BLaER1 (cell line): ENCODE data around the gene SLC2A1.
"Not testable (repeated sequence)": the region's sequence is repeated elsewhere in the genome, so short reads cannot be mapped to it uniquely, and the experiment has no call there.

Experiments used
- H3K27ac ChIP-seq: shearing (Covaris generic); formaldehyde crosslinking; 2 replicates; pipeline ENCODE4 v1.8.1; 2022
- H3K27me3 ChIP-seq: shearing (Covaris generic); formaldehyde crosslinking; 2 replicates; pipeline ENCODE4 v1.8.1; 2022
- H3K36me3 ChIP-seq: shearing (Covaris generic); formaldehyde crosslinking; 2 replicates; pipeline ENCODE4 v1.8.1; 2022
- H3K4me1 ChIP-seq: shearing (Covaris generic); formaldehyde crosslinking; 2 replicates; pipeline ENCODE4 v1.8.1; 2022
- H3K4me2 ChIP-seq: shearing (Covaris generic); formaldehyde crosslinking; 2 replicates; pipeline ENCODE4 v1.8.1; 2022
- H3K4me3 ChIP-seq: shearing (Covaris generic); formaldehyde crosslinking; 2 replicates; pipeline ENCODE4 v1.8.1; 2022
- H3K9ac ChIP-seq: shearing (Covaris generic); formaldehyde crosslinking; 2 replicates; pipeline ENCODE4 v1.8.1; 2022
- H3K9me3 ChIP-seq: shearing (Covaris generic); formaldehyde crosslinking; 2 replicates; pipeline ENCODE4 v1.8.1; 2022
- H4K20me1 ChIP-seq: shearing (Covaris generic); formaldehyde crosslinking; 2 replicates; pipeline ENCODE4 v1.8.1; 2022
- Cebpa-rat ChIP-seq: shearing (Covaris generic); IDR thresholded peaks from 2 replicates; pipeline ENCODE4 v1.8.1; 2022

SLC2A1 gene

DNA sequence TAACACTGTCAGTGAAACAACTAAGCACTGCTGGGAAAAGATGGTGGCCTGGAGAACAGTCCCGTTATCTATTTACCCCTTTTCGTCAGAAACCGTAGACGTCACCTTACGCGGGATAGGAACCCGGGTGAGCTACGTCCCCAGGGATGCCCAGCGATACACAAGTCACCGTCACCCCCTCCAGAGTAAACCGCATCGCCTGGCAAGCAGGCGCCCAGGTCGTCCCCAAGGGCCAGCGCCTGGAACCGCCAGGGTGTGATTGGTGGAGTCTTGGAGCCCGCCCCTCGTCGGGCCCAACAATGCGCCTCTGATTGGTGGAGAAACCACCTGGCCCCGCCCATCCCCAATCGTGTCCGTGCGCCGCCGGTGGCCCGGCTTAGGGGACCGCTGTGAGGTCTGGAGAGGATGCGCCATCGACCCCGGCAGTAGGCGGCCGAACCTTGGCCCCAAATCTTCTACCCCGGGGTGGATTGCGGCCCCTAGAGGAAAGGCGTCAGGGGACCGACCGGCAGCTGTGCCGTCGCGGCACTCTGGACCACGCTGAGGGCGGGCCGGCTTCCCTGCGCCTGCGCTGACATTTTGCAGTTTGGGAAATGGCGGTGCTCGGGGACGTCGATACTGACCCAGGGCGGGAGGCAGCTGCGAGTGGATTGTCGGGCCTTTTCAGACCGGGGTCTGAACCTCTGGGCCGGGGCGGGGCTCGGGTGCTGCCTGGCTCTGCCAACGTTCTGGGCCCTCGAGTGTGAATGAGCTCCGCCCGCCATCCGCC is 34.4 kb downstream of the SLC2A1 start:
- peak overlapping the region; percentile 85 for H3K9ac ChIP-seq
- peaks cover 49% of the 10 kb centered on the region for H3K4me1 ChIP-seq
- H3K4me2 ChIP-seq, result peak overlapping the region; percentile 84
- H3K27me3 ChIP-seq, result no peaks in the 10 kb centered on the region
- H3K36me3 ChIP-seq, result peaks cover 39% of the 10 kb centered on the region
- TF ChIP-seq Cebpa-rat, result no peak
- peak overlapping the region; percentile 70 for H3K4me3 ChIP-seq
- H3K9me3 ChIP-seq, result no peaks in the 10 kb centered on the region
- peak overlapping the region; percentile 86 for H3K27ac ChIP-seq
- H4K20me1 ChIP-seq, result peaks cover 2% of the 10 kb centered on the region; the same call in 1 of the 2 replicates

- H3K27me3 ChIP-seq, result no peaks in the 10 kb centered on the region
- H3K9ac ChIP-seq, result peak overlapping the region; percentile 85
- H3K27ac ChIP-seq, result peak overlapping the region; percentile 86
- H3K4me3 ChIP-seq, result peak overlapping the region; percentile 70
- H3K4me1 ChIP-seq, result peaks cover 42% of the 10 kb centered on the region
- H3K4me2 ChIP-seq, result peak overlapping the region; percentile 84
- no peak for TF ChIP-seq Cebpa-rat
- no peaks in the 10 kb centered on the region for H4K20me1 ChIP-seq
- H3K36me3 ChIP-seq, result peaks cover 31% of the 10 kb centered on the region
- no peaks in the 10 kb centered on the region for H3K9me3 ChIP-seq
Measured at GRCh38 chr1:42923367-42924081, 35.1 kb downstream of the SLC2A1 start.

DNA sequence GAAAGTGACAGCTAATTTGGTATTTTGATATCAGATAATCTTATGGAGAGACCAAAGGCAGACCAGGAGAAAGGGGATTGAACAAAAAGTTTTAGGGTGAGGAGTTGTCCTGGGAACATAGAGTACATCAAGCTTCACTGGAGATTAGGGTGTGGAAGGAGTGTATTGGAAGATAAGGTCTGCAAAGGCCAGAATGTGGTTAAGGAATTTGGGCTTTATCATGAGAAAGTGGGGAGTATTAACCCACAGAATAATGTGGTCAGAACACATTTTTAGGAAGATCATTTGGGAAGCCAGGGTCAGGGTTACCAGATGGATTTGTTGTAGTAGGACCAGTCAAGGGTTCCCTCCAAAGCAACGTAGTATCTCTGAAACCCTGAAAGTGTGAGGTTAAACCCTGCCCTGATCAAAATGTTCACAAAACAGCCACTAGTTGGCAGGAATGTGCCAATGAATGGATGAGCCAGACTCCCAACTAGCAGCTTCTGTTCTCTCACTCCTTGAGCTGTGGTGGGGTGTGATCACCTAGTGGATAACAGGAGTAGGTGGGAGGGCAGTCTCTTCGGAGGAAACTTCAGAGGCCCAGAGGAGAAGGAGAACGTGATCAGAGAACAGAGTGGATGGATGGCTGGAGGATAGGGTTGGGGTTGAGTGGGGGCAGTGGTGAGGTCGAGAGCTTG is 35.8 kb downstream of the SLC2A1 start:
- Histone ChIP-seq H3K9me3 (no peaks in the 10 kb centered on the region), H3K4me3 (no peak overlapping the region), H3K36me3 (peaks cover 24% of the 10 kb centered on the region), H4K20me1 (no peaks in the 10 kb centered on the region), H3K4me2 (peak overlapping the region; percentile 84), H3K9ac (no peak overlapping the region), H3K27me3 (no peaks in the 10 kb centered on the region), H3K27ac (no peak overlapping the region), H3K4me1 (peaks cover 37% of the 10 kb centered on the region)
- no peak for TF ChIP-seq Cebpa-rat

DNA sequence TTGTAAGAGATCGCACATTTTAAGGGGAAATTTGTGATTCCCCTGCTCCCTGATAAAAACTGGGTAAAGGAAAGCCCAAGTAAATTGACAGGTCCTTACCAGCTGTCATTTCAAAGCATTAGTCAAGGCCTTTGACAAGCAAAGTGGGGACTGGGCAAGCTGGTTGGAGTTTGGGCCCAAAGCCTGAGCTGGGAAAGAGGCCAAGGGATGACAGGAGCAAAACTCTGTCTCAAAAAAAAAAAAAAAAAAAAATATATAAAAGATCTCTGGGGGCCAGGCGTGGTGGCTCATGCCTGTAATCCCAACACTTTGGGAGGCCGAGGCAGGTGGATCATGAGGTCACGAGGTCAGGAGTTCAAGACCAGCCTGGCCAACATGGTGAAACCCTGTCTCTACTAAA is 36.9 kb downstream of the SLC2A1 start:
- Histone ChIP-seq H3K4me3 (no peak overlapping the region), H3K27me3 (no peaks in the 10 kb centered on the region), H3K36me3 (peaks cover 14% of the 10 kb centered on the region), H4K20me1 (no peaks in the 10 kb centered on the region), H3K9ac (no peak overlapping the region), H3K4me2 (no peak overlapping the region), H3K27ac (no peak overlapping the region), H3K9me3 (peaks cover 6% of the 10 kb centered on the region), H3K4me1 (peaks cover 27% of the 10 kb centered on the region)
- no peak for TF ChIP-seq Cebpa-rat

- not testable (repeated sequence) for H3K36me3 ChIP-seq, H3K4me1 ChIP-seq, H3K4me3 ChIP-seq, H4K20me1 ChIP-seq, H3K4me2 ChIP-seq, H3K27ac ChIP-seq, H3K9ac ChIP-seq, H3K27me3 ChIP-seq
- H3K9me3 ChIP-seq, result peaks cover 27% of the 10 kb centered on the region
Measured at GRCh38 chr1:42919651-42920050, 39.0 kb downstream of the SLC2A1 start.

DNA sequence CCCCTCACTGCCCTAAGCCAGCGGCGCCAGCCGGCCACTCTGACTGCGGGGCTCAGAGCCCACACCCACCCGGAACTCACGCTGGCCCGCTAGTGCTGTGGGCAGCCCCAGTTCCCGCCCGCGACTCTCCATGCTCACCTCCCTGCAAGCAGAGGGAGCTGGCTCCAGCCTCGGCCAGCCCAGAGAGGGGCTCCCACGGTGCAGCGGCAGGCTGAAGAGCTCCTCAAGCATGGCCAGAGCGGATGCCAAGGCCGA is 41.5 kb downstream of the SLC2A1 start:
- Histone ChIP-seq H3K27me3 (no peaks in the 10 kb centered on the region), H3K27ac (no peak overlapping the region), H3K36me3 (no peaks in the 10 kb centered on the region), H3K4me1 (no peaks in the 10 kb centered on the region), H4K20me1 (no peaks in the 10 kb centered on the region), H3K4me2 (no peak overlapping the region), H3K4me3 (no peak overlapping the region), H3K9me3 (peaks cover 40% of the 10 kb centered on the region), H3K9ac (no peak overlapping the region)
- no peak for TF ChIP-seq Cebpa-rat

DNA sequence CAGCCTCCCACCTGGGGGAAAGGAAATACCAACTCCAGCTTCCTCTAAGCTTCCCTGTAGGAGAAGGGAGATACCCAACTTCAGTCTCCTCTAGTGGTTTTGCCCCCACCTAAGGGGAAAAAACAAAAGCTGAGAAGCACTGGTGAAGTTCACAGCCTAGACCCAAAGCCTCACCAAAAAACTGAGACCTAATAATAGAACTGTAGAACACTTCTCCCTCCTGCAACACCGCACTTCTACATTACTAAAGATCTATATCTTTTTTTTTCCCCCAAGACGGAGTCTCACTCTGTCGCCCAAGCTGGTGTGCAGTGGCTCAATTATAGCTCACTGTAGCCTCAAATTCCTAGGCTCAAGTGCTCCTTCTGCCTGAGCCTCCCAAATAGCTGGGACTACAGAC is 43.2 kb downstream of the SLC2A1 start:
- H3K9me3 ChIP-seq, result peaks cover 40% of the 10 kb centered on the region
- no peak overlapping the region for H3K4me2 ChIP-seq
- H3K4me3 ChIP-seq, result no peak overlapping the region
- no peaks in the 10 kb centered on the region for H3K4me1 ChIP-seq
- no peaks in the 10 kb centered on the region for H3K27me3 ChIP-seq
- TF ChIP-seq Cebpa-rat, result no peak
- no peak overlapping the region for H3K9ac ChIP-seq
- no peaks in the 10 kb centered on the region for H3K36me3 ChIP-seq
- H4K20me1 ChIP-seq, result no peaks in the 10 kb centered on the region
- H3K27ac ChIP-seq, result no peak overlapping the region

GRCh38 chr1:42914092-42914627 is 44.5 kb downstream of the SLC2A1 start:
- no peaks in the 10 kb centered on the region for H3K27me3 ChIP-seq
- no peak overlapping the region for H3K4me2 ChIP-seq
- H3K36me3 ChIP-seq, result no peaks in the 10 kb centered on the region
- no peak overlapping the region for H3K27ac ChIP-seq
- H4K20me1 ChIP-seq, result no peaks in the 10 kb centered on the region
- H3K9ac ChIP-seq, result no peak overlapping the region
- H3K4me3 ChIP-seq, result no peak overlapping the region
- peaks cover 40% of the 10 kb centered on the region for H3K9me3 ChIP-seq
- TF ChIP-seq Cebpa-rat, result no peak
- H3K4me1 ChIP-seq, result no peaks in the 10 kb centered on the region

- no peak overlapping the region for H3K9ac ChIP-seq
- H3K27me3 ChIP-seq, result no peaks in the 10 kb centered on the region
- H3K9me3 ChIP-seq, result peaks cover 40% of the 10 kb centered on the region
- H3K36me3 ChIP-seq, result no peaks in the 10 kb centered on the region
- no peak overlapping the region for H3K27ac ChIP-seq
- no peak overlapping the region for H3K4me2 ChIP-seq
- TF ChIP-seq Cebpa-rat, result peak; percentile 55; the same call in 1 of the 2 replicates
- H3K4me3 ChIP-seq, result no peak overlapping the region
- H3K4me1 ChIP-seq, result no peaks in the 10 kb centered on the region
- no peaks in the 10 kb centered on the region for H4K20me1 ChIP-seq
Measured at GRCh38 chr1:42913426-42914091, 45.1 kb downstream of the SLC2A1 start.
